ENCODE results near the gene EYS.

The EYS gene

GRCh38 chr6:64301307-64302236 is 1405.5 kb downstream of the EYS start:
- TF ChIP-seq, protein P1, sequence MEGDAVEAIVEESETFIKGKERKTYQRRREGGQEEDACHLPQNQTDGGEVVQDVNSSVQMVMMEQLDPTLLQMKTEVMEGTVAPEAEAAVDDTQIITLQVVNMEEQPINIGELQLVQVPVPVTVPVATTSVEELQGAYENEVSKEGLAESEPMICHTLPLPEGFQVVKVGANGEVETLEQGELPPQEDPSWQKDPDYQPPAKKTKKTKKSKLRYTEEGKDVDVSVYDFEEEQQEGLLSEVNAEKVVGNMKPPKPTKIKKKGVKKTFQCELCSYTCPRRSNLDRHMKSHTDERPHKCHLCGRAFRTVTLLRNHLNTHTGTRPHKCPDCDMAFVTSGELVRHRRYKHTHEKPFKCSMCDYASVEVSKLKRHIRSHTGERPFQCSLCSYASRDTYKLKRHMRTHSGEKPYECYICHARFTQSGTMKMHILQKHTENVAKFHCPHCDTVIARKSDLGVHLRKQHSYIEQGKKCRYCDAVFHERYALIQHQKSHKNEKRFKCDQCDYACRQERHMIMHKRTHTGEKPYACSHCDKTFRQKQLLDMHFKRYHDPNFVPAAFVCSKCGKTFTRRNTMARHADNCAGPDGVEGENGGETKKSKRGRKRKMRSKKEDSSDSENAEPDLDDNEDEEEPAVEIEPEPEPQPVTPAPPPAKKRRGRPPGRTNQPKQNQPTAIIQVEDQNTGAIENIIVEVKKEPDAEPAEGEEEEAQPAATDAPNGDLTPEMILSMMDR (IDR thresholded peaks at IDR 0.05) = no peak
- Mint-ChIP-seq H3K9me3 (peaks cover 44% of the 10 kb centered on the region), H3K36me3 (ENCODE audit: low read depth) (no peaks in the 10 kb centered on the region), H3K27me3 (ENCODE audit: low read depth, poor library complexity) (no peaks in the 10 kb centered on the region), H3K4me3 (no peak overlapping the region), H3K4me1 (peaks cover 4% of the 10 kb centered on the region), H3K27ac (no peak overlapping the region)
- DNase-seq = no peak

GRCh38 chr6:64299176-64299575 is 1407.8 kb downstream of the EYS start:
- no peak overlapping the region for H3K27ac Mint-ChIP-seq
- H3K4me3 Mint-ChIP-seq = no peak overlapping the region
- DNase-seq = no peak
- TF ChIP-seq, protein P1 (IDR thresholded peaks at IDR 0.05) = no peak
- peaks cover 46% of the 10 kb centered on the region for H3K9me3 Mint-ChIP-seq
- peaks cover 4% of the 10 kb centered on the region for H3K4me1 Mint-ChIP-seq
- no peaks in the 10 kb centered on the region for H3K27me3 Mint-ChIP-seq (ENCODE audit: low read depth, poor library complexity)
- no peaks in the 10 kb centered on the region for H3K36me3 Mint-ChIP-seq (ENCODE audit: low read depth)

DNA sequence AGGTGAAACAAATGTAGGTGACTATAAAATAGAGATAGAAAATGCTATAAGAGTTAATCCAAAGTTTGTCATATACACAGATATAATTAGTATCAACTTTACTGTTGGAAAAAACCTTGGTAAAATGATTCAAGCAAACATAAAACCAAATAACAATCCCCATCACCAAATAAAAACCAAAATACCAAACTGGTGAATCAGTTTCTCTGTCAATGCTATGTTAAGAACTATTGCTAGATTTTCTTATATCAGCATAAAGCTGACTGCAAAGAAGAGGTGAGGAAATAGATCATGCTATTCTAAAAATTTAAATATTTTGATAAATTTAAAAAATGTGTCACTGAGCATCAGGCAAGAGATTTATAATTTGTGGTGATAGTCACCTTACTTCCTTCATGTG is 1413.0 kb downstream of the EYS start:
- Mint-ChIP-seq H3K9me3 (peaks cover 19% of the 10 kb centered on the region), H3K27me3 (ENCODE audit: low read depth, poor library complexity) (no peaks in the 10 kb centered on the region), H3K4me1 (no peaks in the 10 kb centered on the region), H3K36me3 (ENCODE audit: low read depth) (no peaks in the 10 kb centered on the region), H3K4me3 (no peak overlapping the region), H3K27ac (no peak overlapping the region)
- TF ChIP-seq, protein P1 (IDR thresholded peaks at IDR 0.05) = no peak
- no peak for DNase-seq

GRCh38 chr6:64293298-64293697 is 1413.7 kb downstream of the EYS start:
- H3K9me3 Mint-ChIP-seq = peaks cover 14% of the 10 kb centered on the region
- TF ChIP-seq, protein P1 (IDR thresholded peaks at IDR 0.05) = no peak
- H3K36me3 Mint-ChIP-seq (ENCODE audit: low read depth) = no peaks in the 10 kb centered on the region
- no peak for DNase-seq
- H3K27ac Mint-ChIP-seq = no peak overlapping the region
- H3K4me1 Mint-ChIP-seq = no peaks in the 10 kb centered on the region
- no peak overlapping the region for H3K4me3 Mint-ChIP-seq
- no peaks in the 10 kb centered on the region for H3K27me3 Mint-ChIP-seq (ENCODE audit: low read depth, poor library complexity)

GRCh38 chr6:64290867-64291266 is 1416.2 kb downstream of the EYS start:
- Mint-ChIP-seq H3K4me3 (no peak overlapping the region), H3K27me3 (ENCODE audit: low read depth, poor library complexity) (no peaks in the 10 kb centered on the region), H3K36me3 (ENCODE audit: low read depth) (no peaks in the 10 kb centered on the region), H3K4me1 (no peaks in the 10 kb centered on the region), H3K27ac (no peak overlapping the region), H3K9me3 (peaks cover 6% of the 10 kb centered on the region)
- TF ChIP-seq, protein P1 (IDR thresholded peaks at IDR 0.05) = no peak
- DNase-seq = no peak

DNA sequence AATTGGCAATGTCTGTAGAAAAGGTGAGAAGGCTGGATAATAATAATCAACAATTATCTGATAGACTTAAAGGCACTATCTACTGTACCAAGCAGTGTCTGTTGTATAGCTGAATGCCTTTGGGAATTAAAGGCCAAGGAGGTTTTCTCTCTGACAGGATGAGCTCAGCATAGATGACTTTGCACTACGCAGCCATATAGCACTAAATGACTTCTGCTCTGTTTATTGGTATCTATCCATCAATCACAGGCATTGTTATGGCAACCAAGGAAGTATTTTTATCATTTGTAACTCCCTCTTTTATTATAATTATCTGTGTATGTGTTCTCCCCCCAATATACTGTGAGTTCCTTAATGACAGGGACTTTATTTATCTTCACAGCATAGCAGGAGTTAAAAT is 1417.1 kb downstream of the EYS start:
- Mint-ChIP-seq H3K27me3 (ENCODE audit: low read depth, poor library complexity) (no peaks in the 10 kb centered on the region), H3K36me3 (ENCODE audit: low read depth) (no peaks in the 10 kb centered on the region), H3K4me3 (no peak overlapping the region), H3K9me3 (peaks cover 8% of the 10 kb centered on the region), H3K4me1 (no peaks in the 10 kb centered on the region), H3K27ac (no peak overlapping the region)
- TF ChIP-seq, protein P1 (IDR thresholded peaks at IDR 0.05) = no peak
- no peak for DNase-seq
